Measurements from ENCODE around the gene TRAFD1. TPM values are rescaled to one million over a fixed set of nuclear protein-coding genes. Genes with fewer than 3 reads are reported as not detected.

Gene TRAFD1
- total and polyA plus RNA-seq, 9 donors = 21.4 to 28.8 (median 23.6) TPM

DNA sequence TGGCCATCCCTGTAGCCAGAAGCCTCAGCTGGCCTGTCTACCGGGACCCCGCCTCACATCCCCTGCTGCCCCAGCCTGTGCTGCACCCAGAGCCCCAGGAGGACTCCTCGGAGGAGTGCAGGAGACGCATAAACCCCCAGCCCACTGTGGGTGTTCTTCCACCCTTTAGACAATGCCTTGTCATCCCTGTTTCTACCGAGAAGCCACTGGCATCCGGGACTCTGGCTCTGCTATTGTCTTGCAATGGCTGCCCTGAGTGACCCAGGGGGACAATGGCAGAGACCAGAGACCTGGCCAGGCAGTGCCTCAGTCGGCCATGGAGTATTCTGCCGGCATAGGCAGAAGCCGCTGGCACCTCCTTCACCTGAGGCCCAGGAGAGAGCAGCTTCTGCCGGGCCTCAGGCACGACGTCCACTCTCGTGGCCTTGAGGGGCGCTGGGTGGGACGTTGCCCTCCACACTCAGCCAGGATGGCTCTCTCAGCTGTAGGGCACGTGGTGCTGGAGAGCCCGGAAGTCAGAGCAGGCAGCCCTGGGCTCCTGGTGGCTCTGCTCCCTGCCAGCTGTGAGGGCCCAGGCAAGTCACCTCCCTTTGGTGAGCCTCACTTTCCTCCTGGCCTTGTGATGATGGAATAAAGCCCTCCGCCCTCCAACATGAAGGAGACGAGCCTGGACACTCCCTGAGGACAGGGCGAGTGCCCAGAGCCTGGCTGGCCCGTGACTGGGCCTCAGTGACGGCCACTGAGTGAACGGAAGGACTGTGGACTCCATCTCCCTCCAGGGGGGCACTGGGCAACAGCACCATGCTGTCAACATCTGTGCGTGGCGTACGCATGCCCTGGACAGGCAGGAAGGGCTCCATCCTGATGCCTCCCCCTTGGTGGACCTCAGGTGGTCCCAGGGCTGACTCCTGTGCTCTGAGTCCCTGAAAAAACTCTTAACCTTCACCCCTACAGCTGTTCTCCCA is 41.0 kb downstream of the TRAFD1 start:
- H3K9me3 ChIP-seq (replicated peaks; ENCODE audit: control insufficient read depth, low read depth, low read length) = no peaks in the 10 kb centered on the region
- no peak overlapping the region for H3K4me3 ChIP-seq (ENCODE audit: low read length)
- H3K27me3 ChIP-seq (ENCODE audit: control insufficient read depth, insufficient read depth, low read length) = no peaks in the 10 kb centered on the region
- 90% methylated on average over 23 of the region's 26 CpGs for WGBS (ENCODE audit: insufficient coverage)
- no peak for DNase-seq
- H3K36me3 ChIP-seq (ENCODE audit: control insufficient read depth, insufficient read depth, low read length) = peaks cover 83% of the 10 kb centered on the region
- H3K27ac ChIP-seq (ENCODE audit: low read length) = no peak overlapping the region
- no peaks in the 10 kb centered on the region for H3K4me1 ChIP-seq (ENCODE audit: control insufficient read depth, insufficient read depth, low read length)

DNA sequence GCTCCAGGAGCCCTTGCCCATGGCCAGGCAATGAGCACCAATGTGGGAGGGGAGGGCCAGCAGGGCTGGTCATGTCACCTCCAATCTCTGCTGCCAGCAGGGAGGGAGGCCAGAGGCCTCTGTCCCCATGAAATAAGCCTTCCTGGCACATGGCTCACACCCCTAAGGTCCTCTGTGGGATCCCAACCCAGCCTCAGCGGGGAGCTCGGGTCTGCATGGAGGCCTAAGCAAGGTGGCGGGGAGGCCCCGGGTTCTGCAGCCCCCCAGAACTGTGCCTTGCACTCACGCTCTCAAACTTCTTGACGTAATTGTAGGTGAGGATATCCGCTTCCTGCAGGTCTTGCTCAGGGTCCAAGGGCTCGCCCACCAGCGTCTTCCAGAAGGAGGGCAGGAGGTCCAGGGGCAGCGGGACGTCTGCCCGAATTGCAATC is 41.7 kb downstream of the TRAFD1 start:
- 89% methylated on average over 12 of the region's 12 CpGs for WGBS (ENCODE audit: insufficient coverage)
- H3K36me3 ChIP-seq (ENCODE audit: control insufficient read depth, insufficient read depth, low read length) = peaks cover 80% of the 10 kb centered on the region
- no peaks in the 10 kb centered on the region for H3K4me1 ChIP-seq (ENCODE audit: control insufficient read depth, insufficient read depth, low read length)
- H3K4me3 ChIP-seq (ENCODE audit: low read length) = no peak overlapping the region
- DNase-seq = no peak
- no peak overlapping the region for H3K27ac ChIP-seq (ENCODE audit: low read length)
- H3K27me3 ChIP-seq (ENCODE audit: control insufficient read depth, insufficient read depth, low read length) = no peaks in the 10 kb centered on the region
- H3K9me3 ChIP-seq (replicated peaks; ENCODE audit: control insufficient read depth, low read depth, low read length) = no peaks in the 10 kb centered on the region

DNA sequence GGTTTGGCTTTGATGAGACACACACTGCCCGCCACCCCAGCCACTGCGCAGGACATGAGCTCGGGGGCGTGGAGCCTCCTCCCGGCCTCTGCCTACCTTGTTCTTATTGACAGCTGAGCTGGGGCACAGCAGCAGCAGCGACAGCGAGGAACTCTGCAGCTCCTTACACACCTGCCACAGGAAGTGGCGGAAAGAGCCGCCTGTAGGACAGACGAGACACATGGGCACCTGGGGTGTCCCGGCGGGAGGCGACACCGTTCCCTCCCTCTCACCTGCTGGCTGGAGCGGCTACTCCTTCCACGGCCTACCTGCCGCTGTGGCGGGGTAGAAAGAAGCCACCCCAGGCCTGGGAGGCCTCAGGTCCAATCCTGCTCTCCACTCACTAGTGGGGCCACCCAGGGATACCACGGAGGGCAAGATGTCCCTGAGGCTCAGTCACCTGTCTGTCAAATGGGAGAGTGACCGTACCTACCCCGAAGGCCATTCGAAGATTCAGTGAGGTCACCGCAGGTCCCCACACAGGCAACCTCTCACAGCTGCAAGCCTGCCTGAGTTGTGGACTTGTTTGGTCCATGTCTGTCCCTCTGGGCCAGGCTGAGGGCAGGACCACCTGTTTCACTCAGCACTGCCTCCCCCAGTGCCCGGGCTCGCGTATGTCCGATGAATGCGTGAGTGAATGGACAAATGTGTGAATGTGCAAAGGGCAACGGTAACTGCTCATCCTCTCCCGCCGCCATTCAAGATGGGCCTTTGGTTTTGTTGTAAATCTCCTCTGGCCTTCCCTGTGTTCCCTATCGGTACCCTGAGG is 42.6 kb downstream of the TRAFD1 start:
- no peak overlapping the region for H3K27ac ChIP-seq (ENCODE audit: low read length)
- peaks cover 79% of the 10 kb centered on the region for H3K36me3 ChIP-seq (ENCODE audit: control insufficient read depth, insufficient read depth, low read length)
- DNase-seq = no peak
- WGBS (ENCODE audit: insufficient coverage) = 90% methylated on average over 27 of the region's 32 CpGs
- H3K9me3 ChIP-seq (replicated peaks; ENCODE audit: control insufficient read depth, low read depth, low read length) = no peaks in the 10 kb centered on the region
- no peaks in the 10 kb centered on the region for H3K4me1 ChIP-seq (ENCODE audit: control insufficient read depth, insufficient read depth, low read length)
- no peak overlapping the region for H3K4me3 ChIP-seq (ENCODE audit: low read length)
- no peaks in the 10 kb centered on the region for H3K27me3 ChIP-seq (ENCODE audit: control insufficient read depth, insufficient read depth, low read length)

DNA sequence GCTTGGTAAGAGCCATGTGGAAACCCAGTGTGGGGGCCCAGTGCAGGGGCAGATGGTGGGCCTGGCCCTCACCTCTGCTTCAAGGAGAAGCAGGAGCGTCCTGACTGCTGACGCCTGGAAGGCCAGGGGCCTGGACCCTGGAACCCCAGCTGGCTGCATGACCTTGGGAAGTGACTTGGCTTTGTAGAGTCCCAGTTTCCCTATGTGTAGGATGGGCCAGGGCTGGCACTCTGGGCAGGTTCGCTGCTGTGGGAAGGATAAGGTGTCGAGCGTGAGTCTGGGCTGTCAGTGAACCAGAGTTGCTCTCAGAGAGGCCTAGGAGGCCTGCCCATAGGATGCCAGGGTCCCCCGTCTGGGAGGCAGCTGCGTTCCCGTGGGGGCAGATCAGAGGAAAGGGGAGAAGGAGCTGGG is 43.2 kb downstream of the TRAFD1 start:
- 91% methylated on average over 8 of the region's 8 CpGs for WGBS (ENCODE audit: insufficient coverage)

DNA sequence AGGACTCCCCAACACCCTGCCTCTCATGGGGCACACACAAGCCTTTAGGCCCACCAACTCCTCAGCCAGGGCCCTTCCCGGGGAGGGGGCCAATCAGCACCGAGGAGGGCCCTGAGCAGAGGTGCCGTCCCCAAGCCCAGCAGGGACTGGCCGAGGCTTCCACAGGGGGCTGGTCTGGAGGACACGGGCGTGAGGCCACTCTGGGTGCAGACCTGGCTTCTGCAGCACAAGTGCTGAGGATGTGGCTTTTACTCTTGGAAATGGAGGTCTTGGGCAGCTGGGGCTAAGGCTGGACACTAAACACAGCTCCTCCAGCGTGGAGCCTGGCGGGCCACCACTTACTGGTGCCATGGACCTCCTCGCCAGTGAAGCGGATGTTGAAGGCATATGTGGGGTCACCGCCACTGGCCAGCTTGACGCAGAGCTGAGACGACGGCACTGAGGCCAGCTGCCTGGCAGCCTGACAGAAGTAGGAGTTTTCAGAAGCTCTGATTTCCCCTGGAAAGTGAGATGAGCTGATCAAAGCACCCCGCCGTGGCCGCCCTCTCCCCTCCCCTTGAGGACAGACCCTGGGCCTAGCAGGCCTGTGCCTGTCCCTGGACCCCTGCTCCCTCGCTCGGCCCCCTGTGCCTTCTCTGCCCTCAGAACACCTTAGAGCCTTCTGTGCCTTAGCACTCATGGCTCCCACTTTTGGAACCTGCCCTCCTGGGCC is 44.0 kb downstream of the TRAFD1 start:
- no peaks in the 10 kb centered on the region for H3K27me3 ChIP-seq (ENCODE audit: control insufficient read depth, insufficient read depth, low read length)
- H3K36me3 ChIP-seq (ENCODE audit: control insufficient read depth, insufficient read depth, low read length) = peaks cover 67% of the 10 kb centered on the region
- no peaks in the 10 kb centered on the region for H3K9me3 ChIP-seq (replicated peaks; ENCODE audit: control insufficient read depth, low read depth, low read length)
- DNase-seq = no peak
- H3K4me3 ChIP-seq (ENCODE audit: low read length) = no peak overlapping the region
- H3K4me1 ChIP-seq (ENCODE audit: control insufficient read depth, insufficient read depth, low read length) = no peaks in the 10 kb centered on the region
- 83% methylated on average over 19 of the region's 19 CpGs for WGBS (ENCODE audit: insufficient coverage)
- no peak overlapping the region for H3K27ac ChIP-seq (ENCODE audit: low read length)

More for the DNA sequence above, 43.2 kb downstream of the TRAFD1 start:
- Histone ChIP-seq H3K9me3 (replicated peaks; ENCODE audit: control insufficient read depth, low read depth, low read length) (no peaks in the 10 kb centered on the region), H3K27me3 (ENCODE audit: control insufficient read depth, insufficient read depth, low read length) (no peaks in the 10 kb centered on the region), H3K36me3 (ENCODE audit: control insufficient read depth, insufficient read depth, low read length) (peaks cover 75% of the 10 kb centered on the region), H3K27ac (ENCODE audit: low read length) (no peak overlapping the region), H3K4me1 (ENCODE audit: control insufficient read depth, insufficient read depth, low read length) (no peaks in the 10 kb centered on the region), H3K4me3 (ENCODE audit: low read length) (no peak overlapping the region)
- DNase-seq = no peak

DNA sequence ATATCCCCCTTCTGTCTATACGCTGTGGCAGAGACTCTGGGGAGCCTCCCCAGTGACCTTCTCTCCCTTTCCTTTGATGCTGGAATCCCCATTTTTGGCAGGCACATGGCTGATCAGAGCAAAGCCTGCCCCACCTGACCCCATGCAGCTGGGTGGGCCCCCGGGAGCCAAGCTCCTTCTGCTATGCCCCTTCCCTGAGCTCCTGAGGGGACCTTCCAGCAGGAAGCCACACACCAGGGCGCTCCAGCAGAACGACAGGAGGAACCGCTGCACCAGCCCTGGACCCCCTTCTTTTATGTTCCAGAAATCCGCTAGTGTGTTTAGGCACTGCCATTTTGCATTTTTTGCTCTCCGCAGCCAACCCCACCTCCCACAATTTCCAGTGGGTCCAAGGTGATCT is 44.6 kb downstream of the TRAFD1 start:
- Histone ChIP-seq H3K9me3 (replicated peaks; ENCODE audit: control insufficient read depth, low read depth, low read length) (no peaks in the 10 kb centered on the region), H3K27me3 (ENCODE audit: control insufficient read depth, insufficient read depth, low read length) (no peaks in the 10 kb centered on the region), H3K4me1 (ENCODE audit: control insufficient read depth, insufficient read depth, low read length) (no peaks in the 10 kb centered on the region), H3K4me3 (ENCODE audit: low read length) (no peak overlapping the region), H3K27ac (ENCODE audit: low read length) (no peak overlapping the region), H3K36me3 (ENCODE audit: control insufficient read depth, insufficient read depth, low read length) (peaks cover 71% of the 10 kb centered on the region)
- 89% methylated on average over 7 of the region's 7 CpGs for WGBS (ENCODE audit: insufficient coverage)
- no peak for DNase-seq

DNA sequence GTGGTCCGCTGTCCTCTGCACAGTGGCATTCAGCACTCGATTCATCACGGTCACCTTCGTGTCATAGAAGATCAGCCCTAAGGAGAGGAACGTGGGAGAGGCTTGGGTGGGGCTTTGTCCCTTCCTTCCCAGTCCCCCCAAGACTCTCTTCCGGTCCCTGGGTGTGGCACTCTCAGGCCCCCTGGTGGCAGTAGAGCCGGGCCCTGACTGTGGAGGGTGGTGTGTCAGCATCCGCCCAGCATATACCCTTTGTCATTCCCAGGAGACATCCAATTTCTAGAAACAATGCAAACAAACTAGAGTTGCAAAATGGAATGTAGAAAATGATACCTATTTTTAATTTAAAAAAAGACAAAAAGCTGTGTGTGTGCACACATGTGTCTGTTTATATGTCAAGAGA is 45.0 kb downstream of the TRAFD1 start:
- peaks cover 75% of the 10 kb centered on the region for H3K36me3 ChIP-seq (ENCODE audit: control insufficient read depth, insufficient read depth, low read length)
- no peaks in the 10 kb centered on the region for H3K27me3 ChIP-seq (ENCODE audit: control insufficient read depth, insufficient read depth, low read length)
- H3K9me3 ChIP-seq (replicated peaks; ENCODE audit: control insufficient read depth, low read depth, low read length) = no peaks in the 10 kb centered on the region
- WGBS (ENCODE audit: insufficient coverage) = no CpG with 5 or more reads among the region's 8 CpGs
- H3K4me3 ChIP-seq (ENCODE audit: low read length) = no peak overlapping the region
- H3K4me1 ChIP-seq (ENCODE audit: control insufficient read depth, insufficient read depth, low read length) = no peaks in the 10 kb centered on the region
- H3K27ac ChIP-seq (ENCODE audit: low read length) = no peak overlapping the region
- DNase-seq = no peak

DNA sequence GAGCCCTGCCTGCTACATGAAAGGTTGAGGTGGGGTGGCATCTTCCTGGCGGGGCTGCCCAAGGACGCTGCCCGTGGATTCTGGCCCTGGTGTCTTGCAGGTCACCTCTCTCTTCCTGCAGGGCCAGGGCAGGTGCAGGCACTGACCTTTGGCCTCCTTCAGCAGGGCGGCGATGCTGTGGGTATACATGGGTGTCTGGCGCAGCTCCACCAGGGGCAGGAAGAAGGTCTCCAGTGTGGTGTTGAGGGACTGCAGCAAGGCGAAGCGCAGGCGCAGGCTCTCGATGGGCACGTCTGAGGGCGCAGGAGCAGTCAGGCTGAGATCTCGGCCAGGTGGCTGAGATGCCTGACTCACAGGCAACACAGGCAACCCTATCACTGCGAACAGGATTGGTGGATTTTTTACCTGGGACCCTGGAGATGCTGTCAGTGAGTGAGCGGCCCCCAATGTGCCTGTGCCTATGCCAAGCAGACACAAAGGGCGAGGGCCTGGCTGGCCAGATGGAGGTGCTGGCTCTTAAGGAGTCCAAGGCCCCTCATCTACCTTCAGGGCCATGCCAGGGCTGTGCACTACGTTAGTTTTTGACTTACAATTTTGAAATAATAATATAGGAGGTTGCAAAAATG is 45.7 kb downstream of the TRAFD1 start:
- WGBS (ENCODE audit: insufficient coverage) = 92% methylated on average over 14 of the region's 17 CpGs

DNA sequence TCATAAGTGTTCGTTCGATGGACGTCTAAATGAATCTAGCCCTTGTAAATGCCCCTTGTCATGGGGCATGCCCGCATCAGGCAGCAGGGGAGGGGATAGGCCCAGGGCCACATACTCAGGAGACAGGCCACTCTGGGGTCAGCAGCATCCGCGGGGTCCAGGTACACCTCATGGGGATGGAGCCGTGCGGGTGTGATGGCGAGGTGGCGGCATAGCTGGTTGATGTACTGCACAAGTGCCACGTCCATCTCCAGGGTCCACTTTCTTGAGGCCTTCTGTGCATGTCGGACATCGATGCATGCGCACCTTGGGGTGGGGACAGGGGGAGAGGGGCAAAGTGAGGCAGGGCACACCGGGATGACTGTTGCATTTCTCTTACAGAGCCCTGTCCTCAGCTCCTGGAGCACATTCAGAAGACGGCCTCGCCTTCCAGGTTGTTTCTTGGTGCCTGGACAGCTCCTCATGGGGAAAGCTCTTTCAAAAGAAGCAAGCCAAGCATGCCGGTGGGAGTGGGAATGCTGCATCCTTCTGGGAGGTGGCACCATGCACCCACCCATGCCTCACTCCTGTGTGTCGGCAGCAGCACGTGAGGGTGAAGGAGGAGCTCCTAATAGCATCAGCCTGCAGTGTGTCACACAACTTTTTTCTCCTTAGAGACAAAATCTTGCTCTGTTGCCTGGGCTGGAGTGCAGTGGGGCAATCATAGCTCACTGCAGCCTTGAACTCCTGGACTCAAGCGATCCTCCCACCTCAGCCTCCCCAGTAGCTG is 47.4 kb downstream of the TRAFD1 start:
- Histone ChIP-seq H3K27ac (ENCODE audit: low read length) (no peak overlapping the region), H3K27me3 (ENCODE audit: control insufficient read depth, insufficient read depth, low read length) (no peaks in the 10 kb centered on the region), H3K9me3 (replicated peaks; ENCODE audit: control insufficient read depth, low read depth, low read length) (no peaks in the 10 kb centered on the region), H3K36me3 (ENCODE audit: control insufficient read depth, insufficient read depth, low read length) (peaks cover 71% of the 10 kb centered on the region), H3K4me3 (ENCODE audit: low read length) (no peak overlapping the region), H3K4me1 (ENCODE audit: control insufficient read depth, insufficient read depth, low read length) (no peaks in the 10 kb centered on the region)
- WGBS (ENCODE audit: insufficient coverage) = 90% methylated on average over 18 of the region's 21 CpGs
- DNase-seq = no peak

More for the DNA sequence above, 45.7 kb downstream of the TRAFD1 start:
- Histone ChIP-seq H3K9me3 (replicated peaks; ENCODE audit: control insufficient read depth, low read depth, low read length) (no peaks in the 10 kb centered on the region), H3K27ac (ENCODE audit: low read length) (no peak overlapping the region), H3K27me3 (ENCODE audit: control insufficient read depth, insufficient read depth, low read length) (no peaks in the 10 kb centered on the region), H3K4me3 (ENCODE audit: low read length) (no peak overlapping the region), H3K36me3 (ENCODE audit: control insufficient read depth, insufficient read depth, low read length) (peaks cover 77% of the 10 kb centered on the region), H3K4me1 (ENCODE audit: control insufficient read depth, insufficient read depth, low read length) (no peaks in the 10 kb centered on the region)
- no peak for DNase-seq

Measured in muscle of leg (tissue), 11 donors.